RWPE2 (cell line): ENCODE measurements around the gene RELT.

Experiments used
- ATAC-seq: fragments of 200-7000 bp; cut with Tn5 transposase; 3 replicates; pipeline ENCODE4 v1.9.1; 2021; ENCODE audit warnings: low read depth
- DNase-seq: peaks from one replicate; pipeline ENCODE4 v3.0.0-alpha.2; 2020; ENCODE audit warnings: low spot score
- H3K27ac ChIP-seq: fragments of 450-650 bp; 2 replicates; pipeline ENCODE4 v1.5.1; 2017; ENCODE audit warnings: mild to moderate bottlenecking; ENCODE audit not compliant: poor library complexity, severe bottlenecking
- H3K27me3 ChIP-seq: fragments of 250-450 bp; sonication (Bioruptor Pico); 2 replicates; pipeline ENCODE4 v1.5.1; 2021; ENCODE audit warnings: mild to moderate bottlenecking, moderate library complexity; ENCODE audit not compliant: insufficient read depth, poor library complexity, severe bottlenecking
- H3K36me3 ChIP-seq: fragments of 250-450 bp; sonication (Bioruptor Pico); 2 replicates; pipeline ENCODE4 v1.5.1; 2020; ENCODE audit warnings: low read depth, mild to moderate bottlenecking, moderate library complexity
- H3K4me1 ChIP-seq: fragments of 250-450 bp; sonication (Bioruptor Pico); 2 replicates; pipeline ENCODE4 v1.5.1; 2021; ENCODE audit warnings: mild to moderate bottlenecking, moderate library complexity; ENCODE audit not compliant: insufficient read depth, poor library complexity, severe bottlenecking
- H3K4me3 ChIP-seq: fragments of 250-450 bp; sonication (Bioruptor Pico); 2 replicates; pipeline ENCODE4 v1.5.1; 2021; ENCODE audit warnings: mild to moderate bottlenecking, moderate library complexity; ENCODE audit not compliant: severe bottlenecking
- H3K9me3 ChIP-seq: fragments of 250-450 bp; sonication (Bioruptor Pico); 2 replicates; pipeline ENCODE4 v1.5.1; 2021; ENCODE audit warnings: mild to moderate bottlenecking, moderate library complexity; ENCODE audit not compliant: severe bottlenecking
- TF ChIP-seq, protein P1 (sequence below): fragments of 450-650 bp; IDR thresholded peaks from one replicate; pipeline ENCODE4 v1.5.1; 2017; ENCODE audit warnings: mild to moderate bottlenecking, moderate library complexity; ENCODE audit not compliant: poor library complexity, severe bottlenecking

The RELT gene

DNA sequence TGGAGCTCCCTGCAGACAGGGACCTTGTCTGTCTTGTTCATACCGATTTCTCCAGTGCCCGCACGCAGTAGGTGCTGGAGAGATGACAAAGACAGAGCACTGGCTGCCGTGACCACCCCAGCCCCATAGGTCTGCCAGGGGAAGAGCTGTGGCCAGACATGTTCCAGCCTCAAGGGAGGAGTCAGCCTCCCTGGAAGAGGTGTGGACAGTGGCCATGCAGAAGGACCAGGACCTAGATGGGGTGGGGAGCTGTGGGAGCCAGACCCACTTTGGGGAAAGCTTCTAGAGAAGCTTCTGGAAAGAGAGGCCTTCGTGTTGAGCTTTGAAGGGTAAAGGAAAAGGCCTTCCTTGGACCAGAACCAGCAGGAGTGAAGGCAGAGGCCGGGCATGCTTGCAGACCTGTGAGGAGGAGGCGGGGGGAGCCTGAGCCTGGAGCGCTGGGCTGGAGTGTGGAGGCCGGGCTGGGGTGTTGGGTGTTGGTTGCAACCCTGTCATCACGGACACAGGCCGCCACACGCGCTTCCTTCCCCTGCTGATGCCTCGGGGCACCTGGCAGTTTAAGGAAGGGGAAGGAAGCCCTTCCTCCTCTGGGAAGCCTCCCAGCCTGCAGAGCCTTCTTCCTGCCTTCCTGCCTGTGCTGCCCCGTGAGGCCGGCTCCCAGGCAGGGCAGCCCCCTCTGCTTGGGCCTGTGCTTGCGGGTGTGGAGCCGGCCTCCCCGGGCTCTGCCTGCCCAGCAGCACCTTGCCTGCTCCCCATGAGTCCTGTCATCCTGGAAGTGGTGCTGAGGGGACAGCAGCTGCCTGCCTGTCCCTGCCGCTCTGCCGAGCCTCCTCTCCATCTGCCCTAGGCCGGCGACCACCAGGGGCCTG lies 12.3 kb downstream of the RELT start:
- TF ChIP-seq, protein P1, sequence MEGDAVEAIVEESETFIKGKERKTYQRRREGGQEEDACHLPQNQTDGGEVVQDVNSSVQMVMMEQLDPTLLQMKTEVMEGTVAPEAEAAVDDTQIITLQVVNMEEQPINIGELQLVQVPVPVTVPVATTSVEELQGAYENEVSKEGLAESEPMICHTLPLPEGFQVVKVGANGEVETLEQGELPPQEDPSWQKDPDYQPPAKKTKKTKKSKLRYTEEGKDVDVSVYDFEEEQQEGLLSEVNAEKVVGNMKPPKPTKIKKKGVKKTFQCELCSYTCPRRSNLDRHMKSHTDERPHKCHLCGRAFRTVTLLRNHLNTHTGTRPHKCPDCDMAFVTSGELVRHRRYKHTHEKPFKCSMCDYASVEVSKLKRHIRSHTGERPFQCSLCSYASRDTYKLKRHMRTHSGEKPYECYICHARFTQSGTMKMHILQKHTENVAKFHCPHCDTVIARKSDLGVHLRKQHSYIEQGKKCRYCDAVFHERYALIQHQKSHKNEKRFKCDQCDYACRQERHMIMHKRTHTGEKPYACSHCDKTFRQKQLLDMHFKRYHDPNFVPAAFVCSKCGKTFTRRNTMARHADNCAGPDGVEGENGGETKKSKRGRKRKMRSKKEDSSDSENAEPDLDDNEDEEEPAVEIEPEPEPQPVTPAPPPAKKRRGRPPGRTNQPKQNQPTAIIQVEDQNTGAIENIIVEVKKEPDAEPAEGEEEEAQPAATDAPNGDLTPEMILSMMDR, result no peak
- Histone ChIP-seq H3K4me1 (peaks cover 22% of the 10 kb centered on the region), H3K27ac (peak overlapping the region; percentile 60), H3K36me3 (peaks cover 3% of the 10 kb centered on the region; the same call in 1 of the 2 replicates), H3K9me3 (no peaks in the 10 kb centered on the region), H3K27me3 (no peaks in the 10 kb centered on the region), H3K4me3 (no peak overlapping the region)
- ATAC-seq (peak; percentile 71), DNase-seq (no peak)

GRCh38 chr11:73389134-73389525 lies 12.9 kb downstream of the RELT start:
- Histone ChIP-seq H3K4me1 (peaks cover 22% of the 10 kb centered on the region), H3K27me3 (no peaks in the 10 kb centered on the region), H3K9me3 (no peaks in the 10 kb centered on the region), H3K36me3 (peaks cover 8% of the 10 kb centered on the region; the same call in 1 of the 2 replicates), H3K27ac (peak overlapping the region; percentile 60), H3K4me3 (no peak overlapping the region)
- TF ChIP-seq, protein P1, result no peak
- DNase-seq (no peak), ATAC-seq (peak; percentile 43)

DNA sequence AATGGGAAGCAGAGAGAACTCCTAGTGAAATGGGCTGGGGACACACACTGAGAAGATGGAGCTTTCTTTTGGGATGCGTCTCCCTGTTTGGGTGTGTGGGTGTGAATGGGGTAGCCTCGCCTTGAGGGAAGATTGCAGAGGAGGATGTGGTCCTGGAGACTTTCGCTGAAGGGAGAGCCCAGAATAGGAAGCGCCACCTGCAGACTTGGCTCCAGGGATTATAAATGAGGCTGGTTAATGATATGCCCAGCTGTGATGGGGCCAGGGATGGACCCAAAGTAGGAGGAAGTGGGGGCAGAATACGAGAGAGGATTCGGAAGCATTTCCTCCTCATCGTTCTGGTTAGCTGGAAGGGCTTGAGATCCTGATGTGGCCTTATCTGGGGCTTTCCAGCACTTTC lies 13.7 kb downstream of the RELT start:
- Histone ChIP-seq H3K27me3 (no peaks in the 10 kb centered on the region), H3K4me3 (no peak overlapping the region), H3K27ac (peak overlapping the region; percentile 60), H3K36me3 (peaks cover 16% of the 10 kb centered on the region; the same call in 1 of the 2 replicates), H3K9me3 (no peaks in the 10 kb centered on the region), H3K4me1 (peaks cover 22% of the 10 kb centered on the region)
- ATAC-seq (no peak), DNase-seq (no peak)
- TF ChIP-seq, protein P1, result no peak

DNA sequence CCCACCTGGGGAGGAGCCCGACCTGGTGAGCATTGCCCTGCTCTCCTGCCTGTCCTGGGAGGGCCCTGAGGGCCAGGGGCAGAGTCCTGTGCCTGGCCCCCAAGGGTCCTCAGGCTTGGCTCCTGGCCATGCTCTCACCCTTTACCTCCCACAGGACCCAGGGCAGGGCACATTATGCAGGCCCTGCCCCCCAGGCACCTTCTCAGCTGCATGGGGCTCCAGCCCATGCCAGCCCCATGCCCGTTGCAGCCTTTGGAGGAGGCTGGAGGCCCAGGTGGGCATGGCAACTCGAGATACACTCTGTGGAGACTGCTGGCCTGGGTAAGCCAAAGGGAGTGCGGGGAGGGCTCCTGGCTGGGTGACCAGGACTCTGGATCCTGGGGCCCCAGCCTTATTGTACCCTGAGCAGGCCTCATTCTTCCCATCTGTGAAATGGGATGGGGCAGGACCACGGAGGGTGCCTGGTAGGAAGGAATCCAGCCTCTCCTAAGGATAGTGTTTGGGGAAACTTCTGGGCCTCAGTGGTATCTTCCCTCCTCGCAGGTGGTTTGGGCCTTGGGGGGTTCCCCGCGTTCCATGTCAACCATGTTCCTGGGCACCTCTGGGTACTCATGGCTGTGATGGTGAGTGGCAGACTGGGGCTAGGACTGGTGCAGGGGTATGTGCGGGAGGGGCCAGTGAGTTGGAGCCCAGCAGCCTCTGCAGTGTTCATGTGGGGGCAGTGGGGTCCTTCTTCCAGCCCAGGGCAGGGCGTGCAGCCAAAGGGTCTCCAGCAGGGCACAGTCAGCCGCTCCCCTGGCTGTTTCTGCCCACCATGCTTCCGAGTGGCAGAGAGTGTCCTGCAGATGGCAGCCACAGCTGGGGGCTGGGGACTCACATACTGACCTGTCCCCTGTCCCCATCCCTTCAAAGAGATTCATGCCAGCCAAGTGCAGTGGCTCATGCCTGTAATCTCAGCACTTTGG lies 14.7 kb downstream of the RELT start:
- DNase-seq (no peak), ATAC-seq (no peak)
- H3K27me3 ChIP-seq, result no peaks in the 10 kb centered on the region
- H3K36me3 ChIP-seq, result peaks cover 25% of the 10 kb centered on the region; the same call in 1 of the 2 replicates
- no peak overlapping the region for H3K27ac ChIP-seq
- no peak overlapping the region for H3K4me3 ChIP-seq
- TF ChIP-seq, protein P1, result no peak
- H3K4me1 ChIP-seq, result peaks cover 16% of the 10 kb centered on the region
- H3K9me3 ChIP-seq, result no peaks in the 10 kb centered on the region
